22Rv1 (cell line): ENCODE measurements around the gene PER3.

Experiments
- ZFX ChIP-seq: fragments of 450-650 bp; IDR thresholded peaks from 2 replicates; pipeline ENCODE4 v1.6.1; 2017; ENCODE audit warnings: antibody characterized with exemption, borderline replicate concordance
- TF ChIP-seq, protein P1 (sequence below): fragments of 450-650 bp; IDR thresholded peaks from 2 replicates; pipeline ENCODE4 v1.5.1; 2017; ENCODE audit warnings: mild to moderate bottlenecking

DNA sequence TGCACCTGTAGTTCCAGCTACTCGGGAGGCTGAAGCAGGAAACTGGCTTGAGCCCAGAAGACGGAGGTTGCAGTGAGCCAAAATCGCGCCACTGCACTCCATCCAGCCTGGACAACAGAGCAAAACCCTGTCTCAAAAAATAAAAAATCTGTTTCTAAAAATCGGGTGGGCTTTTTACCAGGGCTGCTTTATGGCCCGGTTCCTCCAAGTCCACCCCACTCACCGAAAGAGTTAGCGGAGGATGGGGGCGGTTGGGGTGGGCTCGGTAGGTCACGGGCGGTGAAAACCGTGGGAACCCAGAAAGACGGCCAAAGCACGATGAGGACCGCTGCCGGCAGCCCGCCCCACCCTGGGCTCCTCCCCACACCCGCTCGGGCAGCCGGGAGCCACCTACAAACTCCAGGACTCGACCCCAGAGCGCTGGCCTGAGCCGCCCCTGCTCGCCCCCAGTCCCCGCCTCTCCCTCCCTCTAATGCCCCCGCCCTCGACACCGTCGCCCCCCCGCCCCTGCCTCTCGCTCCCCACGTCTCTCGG is 846 bp upstream of the PER3 start:
- TF ChIP-seq, protein P1, sequence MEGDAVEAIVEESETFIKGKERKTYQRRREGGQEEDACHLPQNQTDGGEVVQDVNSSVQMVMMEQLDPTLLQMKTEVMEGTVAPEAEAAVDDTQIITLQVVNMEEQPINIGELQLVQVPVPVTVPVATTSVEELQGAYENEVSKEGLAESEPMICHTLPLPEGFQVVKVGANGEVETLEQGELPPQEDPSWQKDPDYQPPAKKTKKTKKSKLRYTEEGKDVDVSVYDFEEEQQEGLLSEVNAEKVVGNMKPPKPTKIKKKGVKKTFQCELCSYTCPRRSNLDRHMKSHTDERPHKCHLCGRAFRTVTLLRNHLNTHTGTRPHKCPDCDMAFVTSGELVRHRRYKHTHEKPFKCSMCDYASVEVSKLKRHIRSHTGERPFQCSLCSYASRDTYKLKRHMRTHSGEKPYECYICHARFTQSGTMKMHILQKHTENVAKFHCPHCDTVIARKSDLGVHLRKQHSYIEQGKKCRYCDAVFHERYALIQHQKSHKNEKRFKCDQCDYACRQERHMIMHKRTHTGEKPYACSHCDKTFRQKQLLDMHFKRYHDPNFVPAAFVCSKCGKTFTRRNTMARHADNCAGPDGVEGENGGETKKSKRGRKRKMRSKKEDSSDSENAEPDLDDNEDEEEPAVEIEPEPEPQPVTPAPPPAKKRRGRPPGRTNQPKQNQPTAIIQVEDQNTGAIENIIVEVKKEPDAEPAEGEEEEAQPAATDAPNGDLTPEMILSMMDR: no peak
- no peak for TF ChIP-seq ZFX
